Bronchial epithelial cell (primary cell): Measurements from ENCODE around the gene FLNB. TPM values are rescaled to one million over a fixed set of nuclear protein-coding genes. Genes with fewer than 3 reads are reported as not detected.
A peak's percentile ranks its signal among the peaks of the same experiment; 100 is the strongest.

Experiments used
- DNase-seq: peaks from one replicate; pipeline ENCODE4 v3.0.0-alpha.2; 2010; ENCODE audit warnings: low read depth
- FAIRE-seq: peaks from 2 replicates; lab custom pipeline; 2011; peaks lifted over from hg19 to GRCh38; lab: Jason Lieb, UNC
- H3K27me3 ChIP-seq: 2 replicates; pipeline ENCODE4 v1.5.1; 2011; ENCODE audit warnings: low read length; ENCODE audit not compliant: control insufficient read depth, insufficient read depth
- H3K36me3 ChIP-seq: 2 replicates; pipeline ENCODE4 v1.5.1; 2011; ENCODE audit warnings: low read length; ENCODE audit not compliant: control insufficient read depth, insufficient read depth
- H3K4me3 ChIP-seq: 2 replicates; pipeline ENCODE4 v1.5.1; 2011; ENCODE audit warnings: mild to moderate bottlenecking, low read depth, low read length, control low read depth
- CTCF ChIP-seq: IDR thresholded peaks from 2 replicates; pipeline ENCODE4 v1.5.1; 2011; ENCODE audit warnings: mild to moderate bottlenecking, moderate library complexity, low read length, control low read depth, inconsistent platforms; ENCODE audit not compliant: insufficient read depth, severe bottlenecking
- total RNA-seq: library from RNA; depleted of rRNA; stranded (reverse); fragments of >200 nt; gene quantifications from 2 replicates; pipeline ENCODE4 v1.2.1, GENCODE V29; 2014

The FLNB gene
- total RNA-seq, 1 donor from 2014 or later: 822 TPM

DNA sequence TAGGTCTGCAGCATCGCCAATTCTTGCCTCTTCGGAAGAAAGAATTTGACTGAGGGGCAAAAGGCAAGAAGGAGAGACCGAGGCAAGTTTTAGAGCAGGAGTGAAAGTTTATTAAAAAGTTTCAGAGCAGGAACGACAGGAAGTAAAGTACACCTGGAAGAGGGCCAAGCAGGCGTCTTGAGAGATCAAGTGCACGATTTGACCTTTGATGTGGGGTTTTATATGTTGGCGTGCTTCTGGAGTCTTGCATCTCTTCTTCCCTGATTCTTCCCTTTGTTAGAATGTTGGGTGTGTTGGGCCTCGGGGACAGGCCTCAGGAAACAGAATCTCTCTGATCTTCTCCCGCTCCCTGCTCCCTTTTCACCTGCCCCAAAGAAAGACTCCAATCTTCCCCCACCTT lies 40.6 kb upstream of the FLNB start:
- H3K36me3 ChIP-seq: no peaks in the 10 kb centered on the region
- H3K27me3 ChIP-seq: no peaks in the 10 kb centered on the region
- TF ChIP-seq CTCF: no peak
- FAIRE-seq: no peak
- DNase-seq: no peak
- no peak overlapping the region for H3K4me3 ChIP-seq

DNA sequence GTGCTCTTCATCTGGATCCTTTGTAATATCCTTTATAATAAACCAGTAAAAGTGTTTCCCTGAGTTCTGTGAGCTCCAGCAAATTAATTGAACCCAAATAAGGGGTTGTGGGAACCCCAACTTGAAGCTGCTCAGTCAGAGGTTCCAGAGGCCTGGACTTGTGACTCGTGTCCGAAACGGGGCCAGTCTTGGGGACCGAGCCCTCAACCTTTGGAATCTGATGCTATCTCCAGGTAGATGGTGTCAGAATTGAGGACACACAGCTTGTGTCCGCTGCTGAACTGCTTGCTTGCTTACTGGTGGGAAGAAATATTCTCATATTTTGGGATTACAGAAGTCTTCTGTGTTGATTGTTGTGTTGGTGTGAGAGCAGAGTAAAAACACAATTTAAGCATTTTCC lies 39.7 kb upstream of the FLNB start:
- Histone ChIP-seq H3K36me3 (no peaks in the 10 kb centered on the region), H3K27me3 (no peaks in the 10 kb centered on the region), H3K4me3 (no peak overlapping the region)
- FAIRE-seq (no peak), DNase-seq (no peak)
- TF ChIP-seq CTCF: no peak

GRCh38 chr3:57971975-57972374 lies 36.2 kb upstream of the FLNB start:
- H3K27me3 ChIP-seq: no peaks in the 10 kb centered on the region
- no peak for TF ChIP-seq CTCF
- no peaks in the 10 kb centered on the region for H3K36me3 ChIP-seq
- no peak for FAIRE-seq
- H3K4me3 ChIP-seq: no peak overlapping the region
- DNase-seq: peak; percentile 43

DNA sequence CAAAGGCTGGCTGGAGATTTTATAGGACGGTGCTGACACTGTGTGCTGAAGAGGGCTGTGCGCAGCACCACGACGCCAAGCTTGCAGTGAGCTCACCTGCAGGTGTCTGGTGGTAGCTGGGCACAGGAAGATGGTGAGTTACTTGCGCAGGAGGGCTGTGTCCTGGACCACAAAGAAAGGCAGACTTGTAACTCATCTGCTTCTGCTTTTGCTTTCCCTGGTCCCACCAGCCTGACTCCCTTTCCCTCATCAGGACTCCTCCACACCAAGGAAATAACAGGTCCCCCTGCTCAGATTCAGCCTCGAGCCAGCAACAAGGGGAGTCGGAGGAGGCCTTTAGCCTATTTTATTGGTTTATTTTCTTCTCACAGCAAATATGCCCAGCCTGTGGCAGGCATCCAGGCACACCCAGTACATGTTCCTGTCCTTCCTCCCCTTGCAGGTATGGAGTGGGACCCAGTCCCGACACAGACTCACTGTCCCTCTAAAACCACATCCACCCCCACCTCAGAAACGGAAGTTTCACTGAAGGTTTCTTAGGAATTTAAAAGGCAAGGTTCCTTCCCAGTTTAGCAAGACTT lies 35.6 kb upstream of the FLNB start:
- no peak overlapping the region for H3K4me3 ChIP-seq
- FAIRE-seq (no peak), DNase-seq (peak; percentile 43)

GRCh38 chr3:57973715-57974477 lies 34.3 kb upstream of the FLNB start:
- FAIRE-seq (no peak), DNase-seq (no peak)
- Histone ChIP-seq H3K4me3 (no peak overlapping the region), H3K27me3 (no peaks in the 10 kb centered on the region), H3K36me3 (no peaks in the 10 kb centered on the region)
- TF ChIP-seq CTCF: no peak

More for the DNA sequence above, 35.6 kb upstream of the FLNB start:
- Histone ChIP-seq H3K36me3 (no peaks in the 10 kb centered on the region), H3K27me3 (no peaks in the 10 kb centered on the region)
- TF ChIP-seq CTCF: no peak
